ENCODE measurements around the gene FBXO36. TPM values are rescaled to one million over a fixed set of nuclear protein-coding genes. Genes with fewer than 3 reads are reported as not detected.

FBXO36 gene
- total RNA-seq, 1 experiment from 2014 or later: 3.8 TPM

DNA sequence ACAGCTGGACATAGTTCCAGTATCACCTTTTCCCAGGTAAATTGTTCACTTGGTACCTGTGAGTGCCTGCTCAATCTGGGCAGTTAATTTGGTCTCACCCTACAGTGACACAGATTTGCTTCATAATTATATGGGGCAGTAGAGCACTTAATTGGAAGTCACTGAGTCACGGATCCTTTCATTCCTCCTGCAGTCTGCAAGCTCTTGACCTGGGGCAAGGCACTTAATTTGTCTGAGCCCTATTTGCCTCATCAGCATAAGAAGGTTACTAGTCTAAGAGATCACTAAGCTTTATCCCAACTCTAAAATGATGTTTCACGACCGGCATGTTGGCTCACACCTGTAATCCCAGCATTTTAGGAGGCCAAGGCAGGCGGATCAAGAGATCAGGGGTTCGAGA is 8.9 kb downstream of the FBXO36 start:
- ChIA-PET POLR2A (no interaction called here), CTCF (no interaction called here), RAD21 (ENCODE audit: low non-redundant PET in 1 of 2, low total read pairs in 2 of 2, uncharacterized antibody in 2 of 2, unreplicated experiment in 2 of 2) (no interaction called here)
- no peaks in the 10 kb centered on the region for H3K79me2 ChIP-seq (ENCODE audit: insufficient read depth, low read length)
- TF ChIP-seq ZFX (IDR thresholded peaks at IDR 0.05) (no peak), ZBTB33 (IDR thresholded peaks at IDR 0.05; ENCODE audit: extremely low read depth, insufficient replicate concordance, low read length) (no peak), SRF (IDR thresholded peaks at IDR 0.05; ENCODE audit: low read depth) (no peak), CBX3 (IDR thresholded peaks at IDR 0.05; ENCODE audit: low read depth) (no peak), EZH2 (IDR thresholded peaks at IDR 0.05) (no peak), EZH2phosphoT487 (IDR thresholded peaks at IDR 0.05; ENCODE audit: borderline replicate concordance) (no peak), ATF3 (IDR thresholded peaks at IDR 0.05) (no peak), SIN3A (IDR thresholded peaks at IDR 0.05; ENCODE audit: low read depth) (no peak), RAD21 (IDR thresholded peaks at IDR 0.05; ENCODE audit: low read depth) (no peak), EGR1 (IDR thresholded peaks at IDR 0.05; ENCODE audit: low read depth) (no peak), CEBPB (IDR thresholded peaks at IDR 0.05; ENCODE audit: low read depth) (no peak), ELF1 (IDR thresholded peaks at IDR 0.05; ENCODE audit: borderline replicate concordance, low read depth) (no peak), TCF7L2 (IDR thresholded peaks at IDR 0.05; ENCODE audit: borderline replicate concordance, extremely low read depth, insufficient read depth, insufficient read length) (no peak), FOSL1 (IDR thresholded peaks at IDR 0.05; ENCODE audit: low read depth) (no peak)
- TF ChIP-seq, protein P1, sequence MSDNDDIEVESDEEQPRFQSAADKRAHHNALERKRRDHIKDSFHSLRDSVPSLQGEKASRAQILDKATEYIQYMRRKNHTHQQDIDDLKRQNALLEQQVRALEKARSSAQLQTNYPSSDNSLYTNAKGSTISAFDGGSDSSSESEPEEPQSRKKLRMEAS (IDR thresholded peaks at IDR 0.05): no peak
- no peak overlapping the region for H3K4me2 ChIP-seq (ENCODE audit: low read length)
- ATAC-seq (no peak), DNase-seq (ENCODE audit: low read depth, low spot score) (no peak)
- no TSS peak for BruUV-seq (replicated peaks)
- no peak overlapping the region for H3K4me3 ChIP-seq (replicated peaks in 1 of 2; ENCODE audit: low read depth in 1 of 2, low read length in 2 of 2)
- no peaks in the 10 kb centered on the region for H4K20me1 ChIP-seq (ENCODE audit: insufficient read depth)
- no peaks in the 10 kb centered on the region for H3K36me3 ChIP-seq (ENCODE audit: control insufficient read depth in 1 of 2, insufficient read depth in 2 of 2, low read length in 2 of 2)
- no peaks in the 10 kb centered on the region for H3K9me3 ChIP-seq (ENCODE audit: control insufficient read depth in 1 of 2, insufficient read depth in 1 of 2, low read depth in 1 of 2, low read length in 2 of 2)
- H3K9me2 ChIP-seq (ENCODE audit: insufficient read depth): no peaks in the 10 kb centered on the region
- no peak overlapping the region for H3K27ac ChIP-seq (ENCODE audit: low read depth, low read length)
- H2AFZ ChIP-seq (ENCODE audit: low read depth, low read length, poor library complexity, severe bottlenecking): no peak overlapping the region
- no peak overlapping the region for H3K9ac ChIP-seq (ENCODE audit: low read length)
- intact Hi-C loops (cut with micrococcal nuclease): no loop called here
- H3K4me1 ChIP-seq (ENCODE audit: control insufficient read depth in 1 of 2, insufficient read depth in 2 of 2, low read length in 2 of 2): peaks cover 4 to 6% of the 10 kb centered on the region in 2 experiments; a peak in 3 of 4 replicates
- H3K27me3 ChIP-seq (ENCODE audit: insufficient read depth, low read length): no peaks in the 10 kb centered on the region

Data from HCT116 (cell line).